Brain pericyte (primary cell): Measurements from ENCODE around the gene MPZL1.
"Not testable (repeated sequence)": the region's sequence is repeated elsewhere in the genome, so short reads cannot be mapped to it uniquely, and the experiment has no call there.

Experiments
- DNase-seq: peaks from one replicate; pipeline ENCODE4 v3.0.0-alpha.2; 2012; ENCODE audit warnings: low read depth, low spot score

Gene MPZL1

DNA sequence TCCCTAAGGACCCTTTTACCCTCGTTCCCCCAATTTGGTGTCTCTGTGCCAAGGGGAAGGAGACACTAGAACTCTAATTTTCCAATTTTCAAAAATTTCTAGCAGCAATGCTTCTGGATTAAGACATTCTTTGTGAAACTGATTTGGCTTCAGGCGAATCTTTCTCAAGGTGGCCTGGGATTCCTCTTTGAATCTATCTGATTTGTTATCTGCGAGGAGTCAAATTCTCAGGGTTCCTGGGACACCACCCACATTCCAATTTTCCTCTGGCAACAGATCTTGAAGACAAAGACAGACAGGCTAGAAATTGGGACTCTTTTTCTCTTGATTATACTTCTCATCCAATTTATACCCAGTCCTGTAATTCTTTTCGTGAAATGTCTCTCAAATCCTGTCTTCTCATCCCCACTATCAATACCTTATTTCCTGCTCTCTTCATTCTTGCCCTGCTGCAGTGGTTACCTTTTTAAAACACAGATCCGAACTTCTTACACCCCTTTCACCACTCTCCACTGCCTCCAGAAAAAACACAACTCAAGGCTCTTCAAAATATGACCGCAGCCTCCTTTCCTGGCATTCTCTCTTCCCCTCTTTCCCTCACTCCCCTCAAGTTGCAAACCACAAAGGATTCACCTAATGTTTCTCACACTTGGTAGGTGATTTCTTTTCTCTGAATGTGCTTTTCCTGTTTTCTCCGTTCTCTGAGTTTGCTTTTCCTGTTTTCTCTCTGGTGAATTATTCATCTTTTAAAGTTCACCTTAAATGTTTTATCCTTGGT is 2.7 kb upstream of the MPZL1 start:
- no peak for DNase-seq

- not testable (repeated sequence) for DNase-seq
Observed at GRCh38 chr1:167719715-167720421, 1.9 kb upstream of the MPZL1 start.

- peak; percentile 27 for DNase-seq
Observed at GRCh38 chr1:167720965-167721616, 691 bp upstream of the MPZL1 start.

GRCh38 chr1:167722152-167722869 is 529 bp downstream of the MPZL1 start:
- DNase-seq = no peak

DNA sequence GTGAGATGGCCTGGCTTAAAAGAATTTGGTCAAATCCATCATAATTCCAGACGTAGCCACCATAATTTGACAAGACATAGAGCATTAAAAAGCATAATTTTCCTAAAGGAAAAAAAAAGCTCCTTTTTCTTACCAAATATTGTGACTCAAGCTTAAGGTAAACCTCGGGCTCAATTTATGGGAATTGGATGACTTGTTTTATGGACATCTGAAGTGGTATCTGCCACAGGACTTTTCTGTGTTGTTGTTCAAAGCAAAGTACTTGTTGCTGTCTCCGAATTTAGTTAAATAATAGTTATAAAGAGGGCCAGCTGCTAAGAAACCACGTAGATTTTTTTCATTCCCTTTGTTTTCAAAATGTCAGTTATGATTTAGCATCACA is 1.1 kb downstream of the MPZL1 start:
- DNase-seq = no peak

- DNase-seq = no peak
Observed at GRCh38 chr1:167723707-167724323, 2.0 kb downstream of the MPZL1 start.

DNA sequence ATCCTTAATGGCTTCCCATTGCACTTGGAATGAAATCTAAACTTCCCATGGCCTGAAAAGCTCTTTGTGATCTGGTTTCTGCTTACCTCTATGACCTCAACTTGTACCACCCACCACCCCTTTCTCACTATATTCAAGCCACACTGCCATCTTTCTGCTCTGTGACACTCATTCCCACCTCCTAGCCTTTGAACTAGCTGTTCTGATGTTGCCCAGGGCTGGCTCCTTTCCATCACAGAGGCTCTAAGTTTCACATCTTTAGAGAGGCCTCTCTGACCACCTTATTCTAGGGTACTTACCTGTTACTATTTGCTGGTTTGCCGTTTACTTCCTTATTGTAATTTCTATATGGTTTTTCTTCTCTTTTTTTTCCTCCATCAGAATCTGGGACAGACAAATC is 4.2 kb downstream of the MPZL1 start:
- DNase-seq = no peak

- no peak for DNase-seq
Observed at GRCh38 chr1:167728818-167729410, 7.1 kb downstream of the MPZL1 start.

DNA sequence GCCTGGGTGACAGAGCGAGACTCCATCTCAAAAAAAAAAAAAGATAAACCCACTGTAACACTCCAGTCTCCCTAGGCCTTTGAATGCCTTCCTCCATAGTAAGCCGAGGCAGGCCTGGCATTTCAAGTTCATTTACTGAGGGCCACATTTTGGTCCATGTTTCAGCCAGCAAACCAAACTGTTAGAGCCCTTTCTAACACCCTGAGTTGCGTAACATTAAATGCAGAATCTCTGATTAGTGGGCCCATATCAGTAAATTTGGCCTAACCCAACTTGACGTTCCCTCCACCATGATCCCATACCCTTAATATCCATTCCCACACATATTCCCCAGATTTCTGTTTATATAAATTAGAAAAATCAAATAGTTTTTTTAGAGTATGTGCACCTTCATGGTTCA is 12.4 kb downstream of the MPZL1 start:
- DNase-seq = no peak

DNA sequence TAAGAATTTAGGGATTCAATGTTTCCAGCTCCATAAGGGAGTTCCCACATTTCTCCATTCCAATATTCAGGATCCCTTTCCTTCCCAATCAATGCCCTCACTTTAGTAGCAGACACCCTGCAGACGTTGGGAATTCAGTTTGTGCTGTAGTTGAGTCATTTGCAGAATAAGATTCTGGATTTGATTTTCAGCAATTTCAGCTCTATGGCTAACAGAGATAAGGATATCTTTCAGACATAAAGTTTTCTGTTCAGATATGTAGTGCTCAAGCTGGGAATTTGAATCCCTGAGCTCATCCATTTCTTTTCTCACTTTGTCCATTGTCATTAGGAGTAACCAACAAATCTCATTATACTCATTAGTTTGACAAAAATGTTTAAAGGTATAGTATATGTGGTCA is 13.1 kb downstream of the MPZL1 start:
- no peak for DNase-seq

GRCh38 chr1:167737169-167737568 is 15.4 kb downstream of the MPZL1 start:
- DNase-seq = no peak

- no peak for DNase-seq
Observed at GRCh38 chr1:167738158-167738557, 16.4 kb downstream of the MPZL1 start.

DNA sequence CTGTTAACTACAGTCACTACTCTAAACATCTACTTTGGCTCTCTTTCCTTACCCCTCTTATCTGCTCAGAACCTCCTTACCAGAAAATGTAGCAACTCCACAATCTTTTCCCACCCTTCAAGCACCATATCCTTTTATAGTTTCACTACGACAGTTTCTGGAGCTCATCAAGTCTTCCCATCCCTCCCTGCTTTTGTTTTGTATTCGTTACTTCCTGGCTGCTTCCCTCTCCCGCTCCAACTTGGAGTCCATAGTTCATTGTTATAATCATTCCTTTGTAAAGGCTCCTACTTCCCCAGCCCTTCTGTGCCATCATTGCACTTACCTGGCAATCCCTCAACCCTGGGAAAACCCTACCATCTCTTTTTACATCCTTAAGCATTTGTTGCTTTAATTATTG is 18.0 kb downstream of the MPZL1 start:
- DNase-seq = no peak

DNA sequence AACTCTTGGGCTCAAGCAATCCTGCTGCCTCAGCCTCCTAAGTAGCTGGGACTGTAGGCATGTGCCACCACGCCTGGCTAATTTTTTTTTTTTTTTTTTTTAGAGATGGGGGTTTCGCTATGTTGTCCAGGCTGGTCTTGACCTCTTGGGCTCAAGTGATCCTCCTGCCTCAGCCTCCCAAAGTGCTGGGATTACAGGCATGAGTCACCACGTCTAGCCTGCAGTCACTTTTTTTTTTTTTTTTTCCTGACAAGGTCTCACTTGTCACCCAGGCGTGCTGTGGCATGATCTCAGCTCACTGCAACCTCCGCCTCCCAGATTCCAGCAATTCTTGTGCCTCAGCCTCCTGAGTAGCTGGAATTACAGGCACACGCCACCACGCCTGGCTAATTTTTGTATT is 19.3 kb downstream of the MPZL1 start:
- not testable (repeated sequence) for DNase-seq

GRCh38 chr1:167742392-167743057 is 20.7 kb downstream of the MPZL1 start:
- peak; percentile 46 for DNase-seq

DNA sequence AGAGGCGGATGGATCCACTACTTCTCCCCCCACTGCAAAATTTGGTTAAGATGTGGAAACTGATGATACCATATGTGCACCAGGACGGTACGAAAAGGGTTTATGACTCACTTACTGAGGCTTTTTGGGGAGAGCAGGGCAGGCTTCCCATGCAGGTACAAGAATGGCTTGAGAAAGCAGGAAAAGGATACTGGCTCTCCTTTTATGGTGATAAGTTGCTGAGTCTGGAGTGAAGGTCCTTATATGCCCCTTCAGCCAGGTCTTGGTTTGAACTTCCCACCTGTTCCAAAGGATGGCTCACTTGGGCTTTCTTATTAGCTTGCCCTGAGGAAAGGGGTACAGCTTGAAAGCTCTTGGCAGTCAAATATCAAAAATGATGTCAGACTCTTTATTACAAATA is 23.1 kb downstream of the MPZL1 start:
- DNase-seq = no peak

DNA sequence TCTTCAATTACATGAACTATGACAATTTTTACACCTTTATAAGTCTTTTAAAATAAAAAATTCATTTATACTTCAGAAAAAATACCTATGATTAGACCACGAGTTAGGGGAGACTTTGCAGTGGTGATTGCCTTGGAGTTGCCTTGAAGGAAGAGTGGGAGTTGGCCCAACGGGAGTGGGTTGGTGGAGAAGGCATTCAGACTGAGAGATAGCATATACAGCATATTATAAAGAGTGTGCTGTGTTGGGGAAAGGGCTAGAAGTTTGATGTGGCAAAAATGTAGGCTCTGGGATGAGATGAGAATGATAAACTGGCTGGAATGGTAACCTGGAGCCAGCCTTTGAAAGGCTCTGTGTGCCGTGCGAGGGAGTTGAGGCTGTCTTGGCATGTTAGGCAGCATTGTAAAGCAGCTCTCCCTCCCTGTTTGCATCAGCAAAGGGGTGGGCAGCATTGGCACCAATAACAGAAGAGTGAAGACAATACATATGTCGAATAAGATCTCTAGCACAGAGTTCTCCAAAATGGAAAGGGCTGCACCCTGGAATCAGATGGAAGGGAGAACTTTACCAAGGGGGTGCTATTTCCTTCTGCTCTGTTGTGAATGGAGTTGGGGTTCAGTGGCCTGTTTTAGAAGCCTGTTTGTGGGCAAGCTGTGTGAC is 24.4 kb downstream of the MPZL1 start:
- DNase-seq = no peak

GRCh38 chr1:167746988-167747655 is 25.3 kb downstream of the MPZL1 start:
- no peak for DNase-seq

DNA sequence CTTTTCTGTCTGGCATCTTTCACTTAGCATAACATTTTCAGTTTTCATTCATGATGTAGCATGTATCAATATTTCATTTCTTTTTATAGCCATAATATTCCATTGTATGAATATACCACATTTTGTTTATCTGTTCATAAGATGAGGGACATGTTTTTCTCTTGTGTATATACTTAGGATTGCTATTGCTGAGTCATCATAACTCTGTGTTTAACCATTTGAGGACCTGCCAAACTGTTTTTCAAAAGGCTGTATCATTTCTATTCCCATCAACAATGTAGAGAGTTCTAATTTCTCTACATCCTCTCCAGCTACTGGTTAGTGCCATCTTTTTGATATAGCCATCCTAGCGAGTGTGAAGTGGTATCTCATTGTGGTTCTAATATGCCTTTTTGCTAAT is 26.2 kb downstream of the MPZL1 start:
- no peak for DNase-seq

GRCh38 chr1:167748906-167749305 is 27.1 kb downstream of the MPZL1 start:
- DNase-seq = no peak
